Neural cell (in vitro differentiated cells): Measurements from ENCODE around the gene FOXL1. TPM values are rescaled to one million over a fixed set of nuclear protein-coding genes. Genes with fewer than 3 reads are reported as not detected.

Source experiments
- H2AFZ ChIP-seq: fragments of 200-600, 300-800 bp; sonication (generic), shearing (Covaris generic); 2 replicates; pipeline ENCODE4 v1.6.0; 2014; ENCODE audit warnings: low read depth, mild to moderate bottlenecking, antibody characterized with exemption, low read length, moderate library complexity
- H3F3A ChIP-seq: fragments of 200-600 bp; shearing (Covaris generic); 2 replicates; pipeline ENCODE4 v1.6.1; 2016; ENCODE audit warnings: mild to moderate bottlenecking, moderate library complexity, mixed read lengths, antibody characterized with exemption, low read length; ENCODE audit not compliant: insufficient read depth, poor library complexity, severe bottlenecking
- H3K27ac ChIP-seq: fragments of 200-600, 300-800 bp; sonication (generic), shearing (Covaris generic); 2 replicates; pipeline ENCODE4 v1.5.1; 2014; ENCODE audit warnings: mild to moderate bottlenecking, low read length, moderate library complexity
- H3K27me3 ChIP-seq: fragments of 300-800, 200-600 bp; sonication (generic), shearing (Covaris generic); 2 replicates; pipeline ENCODE4 v1.6.0; 2014; ENCODE audit warnings: mild to moderate bottlenecking, low read depth, low read length, moderate library complexity; ENCODE audit not compliant: insufficient read depth
- H3K36me3 ChIP-seq: fragments of 300-800, 200-600 bp; sonication (generic), shearing (Covaris generic); 2 replicates; pipeline ENCODE4 v1.5.1; 2014; ENCODE audit warnings: mild to moderate bottlenecking, antibody characterized with exemption, low read length, moderate library complexity; ENCODE audit not compliant: insufficient read depth
- H3K4me2 ChIP-seq: fragments of 300-800, 200-600 bp; sonication (generic), shearing (Covaris generic); 2 replicates; pipeline ENCODE4 v1.6.0; 2014; ENCODE audit warnings: mild to moderate bottlenecking, low read length
- H3K4me3 ChIP-seq: fragments of 300-800, 200-600 bp; sonication (generic), shearing (Covaris generic); 2 replicates; pipeline ENCODE4 v1.5.1; 2014; ENCODE audit warnings: mild to moderate bottlenecking, low read length, moderate library complexity
- H3K79me2 ChIP-seq: fragments of 200-600 bp; shearing (Covaris generic); replicated peaks from 2 replicates; pipeline ENCODE4 v1.6.0; 2014; ENCODE audit warnings: mild to moderate bottlenecking, low read length, moderate library complexity; ENCODE audit not compliant: insufficient read depth
- H3K9ac ChIP-seq: fragments of 300-800, 200-600 bp; sonication (generic), shearing (Covaris generic); 2 replicates; pipeline ENCODE4 v1.6.1; 2016; ENCODE audit warnings: mild to moderate bottlenecking, low read length, mixed read lengths
- H3K9me2 ChIP-seq: fragments of 200-600 bp; shearing (Covaris generic); 2 replicates; pipeline ENCODE4 v1.6.1; 2016; ENCODE audit warnings: mild to moderate bottlenecking, low read length, mixed read lengths; ENCODE audit not compliant: insufficient read depth
- H3K9me3 ChIP-seq: fragments of 200-600, 300-800 bp; sonication (generic), shearing (Covaris generic); 2 replicates; pipeline ENCODE4 v1.6.1; 2016; ENCODE audit warnings: mild to moderate bottlenecking, mixed run types, low read length, moderate library complexity, mixed read lengths
- H4K20me1 ChIP-seq: fragments of 200-600 bp; shearing (Covaris generic); 2 replicates; pipeline ENCODE4 v1.6.1; 2016; ENCODE audit warnings: mild to moderate bottlenecking, mixed run types; ENCODE audit not compliant: insufficient read depth
- EP300 ChIP-seq: fragments of 450-650 bp; conservative IDR thresholded peaks from 2 replicates; pipeline ENCODE4 v1.6.1; 2014; ENCODE audit warnings: antibody characterized with exemption, mild to moderate bottlenecking, moderate library complexity; ENCODE audit not compliant: poor library complexity, severe bottlenecking
- EZH2 ChIP-seq: fragments of 200-600, 300-800 bp; shearing (Covaris generic), sonication (generic); IDR thresholded peaks from 2 replicates; pipeline ENCODE4 v1.6.1; 2014; ENCODE audit warnings: antibody characterized with exemption, low read length, borderline replicate concordance, mild to moderate bottlenecking; ENCODE audit not compliant: insufficient read depth, poor library complexity, severe bottlenecking
- MXI1 ChIP-seq: fragments of 450-650 bp; conservative IDR thresholded peaks from 2 replicates; pipeline ENCODE4 v1.6.1; 2014; ENCODE audit warnings: antibody characterized with exemption, mild to moderate bottlenecking; ENCODE audit not compliant: poor library complexity, severe bottlenecking
- POLR2AphosphoS5 ChIP-seq: IDR thresholded peaks from 2 replicates; pipeline ENCODE4 v1.6.1; 2012
- RAD21 ChIP-seq: fragments of 450-650 bp; conservative IDR thresholded peaks from 2 replicates; pipeline ENCODE4 v1.6.1; 2014; ENCODE audit warnings: antibody characterized with exemption, mild to moderate bottlenecking, moderate library complexity
- REST ChIP-seq: IDR thresholded peaks from 2 replicates; pipeline ENCODE4 v1.6.1; 2012; ENCODE audit warnings: borderline replicate concordance
- SMC3 ChIP-seq: fragments of 450-650 bp; conservative IDR thresholded peaks from 2 replicates; pipeline ENCODE4 v1.6.1; 2014; ENCODE audit warnings: antibody characterized with exemption, mild to moderate bottlenecking, moderate library complexity; ENCODE audit not compliant: poor library complexity
- TAF1 ChIP-seq: IDR thresholded peaks from 2 replicates; pipeline ENCODE4 v1.6.1; 2012; ENCODE audit warnings: low read depth
- polyA plus RNA-seq: library from polyadenylated mRNA; depleted of rRNA; stranded (reverse); fragments of >200 nt; gene quantifications from 2 replicates; pipeline ENCODE4 v1.2.3, GENCODE V29; 2014
- TF ChIP-seq, protein P1 (sequence below): fragments of 450-650 bp; IDR thresholded peaks from 2 replicates; pipeline ENCODE4 v1.5.1; 2014; ENCODE audit warnings: antibody characterized with exemption, mild to moderate bottlenecking, moderate library complexity; ENCODE audit not compliant: poor library complexity, severe bottlenecking

The FOXL1 gene
- polyA plus RNA-seq, 1 donor from 2014 or later = 0.07 TPM

DNA sequence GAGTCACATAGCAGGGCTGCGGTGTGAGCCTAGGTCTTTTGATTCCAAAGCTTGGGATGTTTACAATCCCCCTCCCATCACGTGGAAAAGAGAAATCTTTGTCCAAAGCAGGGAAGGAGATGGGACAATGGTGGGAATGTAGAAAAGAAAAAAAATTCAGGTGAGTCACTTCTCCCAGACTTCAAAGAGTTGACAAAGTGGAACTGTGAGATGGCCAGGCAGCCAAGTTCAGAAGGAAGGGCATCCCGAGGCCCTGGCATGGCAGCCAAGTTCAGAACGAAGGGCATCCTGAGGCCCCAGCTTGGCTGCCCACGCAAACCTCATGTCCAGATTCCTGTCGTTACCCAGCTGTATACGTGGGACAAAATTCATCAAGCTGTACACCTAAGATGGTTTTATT, 47.5 kb downstream of the FOXL1 start:
- TF ChIP-seq TAF1 (no peak), MXI1 (no peak), EP300 (no peak), EZH2 (no peak), REST (no peak)
- no peak overlapping the region for H2AFZ ChIP-seq
- no peaks in the 10 kb centered on the region for H4K20me1 ChIP-seq
- no peaks in the 10 kb centered on the region for H3K9me2 ChIP-seq
- H3K27me3 ChIP-seq = no peaks in the 10 kb centered on the region
- no peak overlapping the region for H3K4me3 ChIP-seq
- no peak overlapping the region for H3K9ac ChIP-seq
- H3K27ac ChIP-seq = no peak overlapping the region
- no peak overlapping the region for H3K4me2 ChIP-seq
- H3K36me3 ChIP-seq = no peaks in the 10 kb centered on the region
- no peaks in the 10 kb centered on the region for H3K79me2 ChIP-seq
- H3F3A ChIP-seq = no peaks in the 10 kb centered on the region
- no peaks in the 10 kb centered on the region for H3K9me3 ChIP-seq

DNA sequence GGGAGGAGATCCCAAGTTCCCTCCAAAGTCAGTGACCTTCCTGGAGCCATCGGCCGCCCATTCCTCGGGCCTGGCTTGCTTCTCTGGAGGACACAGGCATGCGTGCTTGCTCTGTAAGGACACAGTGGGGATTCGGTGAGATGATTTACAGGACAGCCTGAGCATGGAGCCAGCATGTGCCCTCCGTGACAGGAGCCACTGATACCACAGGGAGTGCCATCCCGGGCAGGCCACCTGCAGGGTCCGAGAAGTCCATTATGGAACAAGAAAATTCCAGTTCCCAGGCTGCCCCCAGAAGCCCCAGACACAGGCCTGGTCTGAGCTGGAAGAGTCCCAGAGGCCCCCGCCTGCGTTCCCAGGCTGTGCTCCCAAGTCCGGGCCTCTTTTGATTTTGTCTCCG, 47.9 kb downstream of the FOXL1 start:
- H2AFZ ChIP-seq = no peak overlapping the region
- no peaks in the 10 kb centered on the region for H4K20me1 ChIP-seq
- TF ChIP-seq RAD21 = no peak
- TF ChIP-seq MXI1 = no peak
- no peak for TF ChIP-seq EZH2
- TF ChIP-seq EP300 = no peak
- no peak for TF ChIP-seq POLR2AphosphoS5
- no peak for TF ChIP-seq TAF1
- TF ChIP-seq SMC3 = no peak
- TF ChIP-seq REST = no peak
- TF ChIP-seq, protein P1, sequence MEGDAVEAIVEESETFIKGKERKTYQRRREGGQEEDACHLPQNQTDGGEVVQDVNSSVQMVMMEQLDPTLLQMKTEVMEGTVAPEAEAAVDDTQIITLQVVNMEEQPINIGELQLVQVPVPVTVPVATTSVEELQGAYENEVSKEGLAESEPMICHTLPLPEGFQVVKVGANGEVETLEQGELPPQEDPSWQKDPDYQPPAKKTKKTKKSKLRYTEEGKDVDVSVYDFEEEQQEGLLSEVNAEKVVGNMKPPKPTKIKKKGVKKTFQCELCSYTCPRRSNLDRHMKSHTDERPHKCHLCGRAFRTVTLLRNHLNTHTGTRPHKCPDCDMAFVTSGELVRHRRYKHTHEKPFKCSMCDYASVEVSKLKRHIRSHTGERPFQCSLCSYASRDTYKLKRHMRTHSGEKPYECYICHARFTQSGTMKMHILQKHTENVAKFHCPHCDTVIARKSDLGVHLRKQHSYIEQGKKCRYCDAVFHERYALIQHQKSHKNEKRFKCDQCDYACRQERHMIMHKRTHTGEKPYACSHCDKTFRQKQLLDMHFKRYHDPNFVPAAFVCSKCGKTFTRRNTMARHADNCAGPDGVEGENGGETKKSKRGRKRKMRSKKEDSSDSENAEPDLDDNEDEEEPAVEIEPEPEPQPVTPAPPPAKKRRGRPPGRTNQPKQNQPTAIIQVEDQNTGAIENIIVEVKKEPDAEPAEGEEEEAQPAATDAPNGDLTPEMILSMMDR = no peak
- H3K4me2 ChIP-seq = no peak overlapping the region
- no peak overlapping the region for H3K9ac ChIP-seq
- no peaks in the 10 kb centered on the region for H3K27me3 ChIP-seq
- no peak overlapping the region for H3K4me3 ChIP-seq
- H3K9me3 ChIP-seq = no peaks in the 10 kb centered on the region
- no peaks in the 10 kb centered on the region for H3K79me2 ChIP-seq
- H3K27ac ChIP-seq = no peak overlapping the region
- H3K9me2 ChIP-seq = no peaks in the 10 kb centered on the region
- H3K36me3 ChIP-seq = no peaks in the 10 kb centered on the region
- no peaks in the 10 kb centered on the region for H3F3A ChIP-seq
